CD4-positive, alpha-beta T cell treated with Interferon alpha-2 for 1 hour (primary cell): ENCODE measurements around the gene IER2.

Experiments used
- DNase-seq, 2 donors: peaks; one replicate each; pipeline ENCODE4 v3.0.0-alpha.2; 2020 to 2022

Gene IER2

GRCh38 chr19:13150187-13150930 is at the start of gene IER2, which contains the start of gene STX10:
Gene IER2, plus strand, starts transcription at chr19:13150411. Its CDS starts 2,776 bp downstream, at chr19:13153187.
Gene STX10, minus strand, starts transcription at chr19:13150375. Its CDS starts 202 bp downstream, at chr19:13150173.
- DNase-seq = peak; percentile 95

GRCh38 chr19:13100841-13101589 is 49.2 kb upstream of the IER2 start:
- no peak for DNase-seq

GRCh38 chr19:13101590-13102415 is 48.4 kb upstream of the IER2 start:
- DNase-seq = no peak

- DNase-seq = no peak
Observed at GRCh38 chr19:13102416-13102665, 47.9 kb upstream of the IER2 start.

GRCh38 chr19:13102666-13103580 is 47.3 kb upstream of the IER2 start, which contains the start of gene LYL1:
Gene LYL1, minus strand, starts transcription at chr19:13102858. Its CDS starts 1,687 bp downstream, at chr19:13101171.
- peak; percentile 51 to 74 for DNase-seq

GRCh38 chr19:13103581-13104359 is 46.4 kb upstream of the IER2 start:
- no peak for DNase-seq

GRCh38 chr19:13104360-13104847 is 45.8 kb upstream of the IER2 start:
- peak; percentile 71 to 89 for DNase-seq

GRCh38 chr19:13104848-13105711 is 45.1 kb upstream of the IER2 start:
- peak; percentile 46 to 47 for DNase-seq

GRCh38 chr19:13109361-13110098 is 40.7 kb upstream of the IER2 start:
- DNase-seq = no peak

- no peak for DNase-seq
Observed at GRCh38 chr19:13110099-13110610, 40.1 kb upstream of the IER2 start.

GRCh38 chr19:13112555-13112954 is 37.7 kb upstream of the IER2 start:
- DNase-seq = no peak

GRCh38 chr19:13115936-13116281 is 34.3 kb upstream of the IER2 start:
- DNase-seq = no peak

GRCh38 chr19:13116282-13117175 is 33.7 kb upstream of the IER2 start, which contains the start of gene TRMT1:
Gene TRMT1, minus strand, starts transcription at chr19:13116740. Its CDS starts 341 bp downstream, at chr19:13116399.
- DNase-seq = peak; percentile 86 to 91

GRCh38 chr19:13117176-13117771 is 32.9 kb upstream of the IER2 start:
- no peak for DNase-seq

GRCh38 chr19:13117772-13118423 is 32.3 kb upstream of the IER2 start, which contains the start of gene NACC1:
Gene NACC1, plus strand, starts transcription at chr19:13118264. Its CDS starts 16,944 bp downstream, at chr19:13135208.
- peak; percentile 90 to 92 for DNase-seq

- DNase-seq = peak in 1 of 2 donors; percentile 45
Observed at GRCh38 chr19:13118424-13119193, 31.6 kb upstream of the IER2 start.
